Common myeloid progenitor, CD34-positive (primary cell): Measurements from ENCODE around the gene TMUB1.
A peak's percentile ranks its signal among the peaks of the same experiment; 100 is the strongest.

ENCODE experiments used
- CTCF ChIA-PET: fragments of 350-600 bp; sonication (Branson Sonifier 250); formaldehyde crosslinking; loops from one replicate; lab custom pipeline; 2021; ENCODE audit warnings: antibody characterized with exemption; lab: Charles Lee
- POLR2A ChIA-PET: fragments of 350-600 bp; sonication (Branson Sonifier 250); formaldehyde crosslinking; loops from one replicate; lab custom pipeline; 2021; ENCODE audit warnings: antibody characterized with exemption; lab: Charles Lee
- DNase-seq, 3 donors: peaks; one replicate each; pipeline versions ENCODE4 v3.0.0 to v3.0.0-alpha.2; 2013
- H3K27ac ChIP-seq, 2 experiments: 1 replicate in 1 of 2; 2 replicates in 1 of 2; pipeline ENCODE4 v1.7.0; 2013; ENCODE audit warnings: inconsistent platforms in 2 of 2, low read length in 2 of 2, mild to moderate bottlenecking in 2 of 2, low read depth in 1 of 2, moderate library complexity in 1 of 2; ENCODE audit not compliant: severe bottlenecking in 2 of 2, insufficient read depth in 1 of 2, poor library complexity in 1 of 2
- H3K27me3 ChIP-seq, 5 experiments: replicated peaks in 2 of 5; 1 replicate in 3 of 5; 2 replicates in 2 of 5; pipeline versions ENCODE4 v1.6.1 to v1.7.0; 2013; ENCODE audit warnings: low read length in 4 of 5, mild to moderate bottlenecking in 2 of 5, moderate library complexity in 2 of 5, inconsistent platforms in 1 of 5; ENCODE audit not compliant: insufficient read depth in 5 of 5, control insufficient read depth in 4 of 5
- H3K36me3 ChIP-seq, 4 experiments: 1 replicate in 2 of 4; 2 replicates in 2 of 4; pipeline versions ENCODE4 v1.6.1 to v1.7.0; 2013; ENCODE audit warnings: low read length in 3 of 4, control low read depth in 1 of 4, mild to moderate bottlenecking in 1 of 4; ENCODE audit not compliant: control insufficient read depth in 4 of 4, insufficient read depth in 4 of 4
- H3K4me1 ChIP-seq, 4 experiments: 1 replicate in 3 of 4; 2 replicates in 1 of 4; pipeline versions ENCODE4 v1.6.1 to v1.7.1; 2013; ENCODE audit warnings: low read length in 3 of 4, mild to moderate bottlenecking in 3 of 4, control low read depth in 1 of 4, inconsistent platforms in 1 of 4, moderate library complexity in 1 of 4; ENCODE audit not compliant: control insufficient read depth in 4 of 4, insufficient read depth in 4 of 4; ENCODE audit errors: control extremely low read depth in 1 of 4
- H3K4me3 ChIP-seq, 7 experiments: 1 replicate in 4 of 7; 2 replicates in 3 of 7; pipeline versions ENCODE4 v1.5.1 to v1.7.0; 2013; ENCODE audit warnings: mild to moderate bottlenecking in 7 of 7, low read length in 6 of 7, moderate library complexity in 6 of 7, inconsistent platforms in 2 of 7, low read depth in 2 of 7, control low read depth in 1 of 7; ENCODE audit not compliant: insufficient read depth in 4 of 7, control insufficient read depth in 1 of 7; ENCODE audit errors: extremely low read depth in 1 of 7
- H3K9me3 ChIP-seq, 5 experiments: 1 replicate in 4 of 5; 2 replicates in 1 of 5; pipeline versions ENCODE4 v1.6.1 to v1.7.1; 2013; ENCODE audit warnings: low read length in 4 of 5, mild to moderate bottlenecking in 2 of 5, inconsistent platforms in 1 of 5, low read depth in 1 of 5, moderate library complexity in 1 of 5; ENCODE audit not compliant: control insufficient read depth in 4 of 5, insufficient read depth in 2 of 5; ENCODE audit errors: control extremely low read depth in 1 of 5
- WGBS: methylation state at CpG from one replicate; pipeline ENCODE4 v1.1.5; 2013; ENCODE audit not compliant: insufficient coverage; 5-methylcytosine and 5-hydroxymethylcytosine counted together

The TMUB1 gene

GRCh38 chr7:151076863-151077704, 6.2 kb downstream of the TMUB1 start:
- ChIA-PET POLR2A (interaction anchor here (1.1 kb wide), 1 partner anchor 13 kb away, joined by 4 read pairs; no protein-coding TSS in a partner anchor), CTCF (interaction anchor here (0.7 to 8.5 kb wide), 10 partner anchors 9 to 48 kb away, joined by 3 to 64 read pairs (median 5); partner anchors contain the start of genes CDK5 and SLC4A2)
- Histone ChIP-seq H3K27ac (no peak overlapping the region), H3K9me3 (no peaks in the 10 kb centered on the region), H3K4me1 (peaks cover 3 to 31% (median 27%) of the 10 kb centered on the region in 4 experiments), H3K27me3 (no peaks in the 10 kb centered on the region), H3K4me3 (no peak overlapping the region), H3K36me3 (peaks cover 2 to 68% (median 38%) of the 10 kb centered on the region in 4 experiments)
- 90% methylated on average over 20 of the region's 33 CpGs for WGBS
- DNase-seq = peak in 2 of 3 donors; percentile 39 to 44

- no peak for DNase-seq
- no peak overlapping the region for H3K4me3 ChIP-seq
- peaks cover 4 to 68% (median 46%) of the 10 kb centered on the region in 4 experiments for H3K36me3 ChIP-seq
- ChIA-PET POLR2A (no interaction called here), CTCF (interaction anchor here (0.7 to 8.5 kb wide), 9 partner anchors 8 to 39 kb away, joined by 3 to 64 read pairs (median 7); partner anchors contain the start of genes CDK5 and SLC4A2)
- no peaks in the 10 kb centered on the region for H3K9me3 ChIP-seq
- H3K27ac ChIP-seq = no peak overlapping the region
- 92% methylated on average over 8 of the region's 22 CpGs for WGBS
- H3K27me3 ChIP-seq = no peaks in the 10 kb centered on the region
- H3K4me1 ChIP-seq = peaks cover 3 to 20% (median 17%) of the 10 kb centered on the region in 4 experiments
Measured at GRCh38 chr7:151075978-151076426, 7.3 kb downstream of the TMUB1 start.

GRCh38 chr7:151075662-151075971, 7.7 kb downstream of the TMUB1 start:
- Histone ChIP-seq H3K9me3 (no peaks in the 10 kb centered on the region), H3K4me1 (peaks cover 3 to 17% (median 15%) of the 10 kb centered on the region in 4 experiments), H3K27ac (no peak overlapping the region), H3K4me3 (no peak overlapping the region), H3K36me3 (peaks cover 4 to 72% (median 48%) of the 10 kb centered on the region in 4 experiments), H3K27me3 (no peaks in the 10 kb centered on the region)
- 94% methylated on average over 6 of the region's 7 CpGs for WGBS
- no peak for DNase-seq
- ChIA-PET CTCF (interaction anchor here (1.2 to 8.5 kb wide), 5 partner anchors 10 to 35 kb away, joined by 3 to 64 read pairs (median 19); partner anchors contain the start of genes CDK5 and SLC4A2), POLR2A (no interaction called here)

GRCh38 chr7:151074817-151075661, 8.3 kb downstream of the TMUB1 start:
- Histone ChIP-seq H3K4me1 (peaks cover 3 to 17% (median 13%) of the 10 kb centered on the region in 4 experiments), H3K36me3 (peaks cover 4 to 78% (median 54%) of the 10 kb centered on the region in 4 experiments), H3K4me3 (no peak overlapping the region), H3K9me3 (no peaks in the 10 kb centered on the region), H3K27me3 (no peaks in the 10 kb centered on the region), H3K27ac (no peak overlapping the region)
- 99% methylated on average over 26 of the region's 26 CpGs for WGBS
- POLR2A ChIA-PET = no interaction called here
- CTCF ChIA-PET = interaction anchor here (1.0 to 8.5 kb wide), 5 partner anchors 14 to 36 kb away, joined by 4 to 64 read pairs (median 19); partner anchors contain the start of genes CDK5 and SLC4A2
- DNase-seq = no peak

- H3K27ac ChIP-seq = no peak overlapping the region
- peaks cover 0 to 6% (median 2%) of the 10 kb centered on the region in 4 experiments for H3K4me1 ChIP-seq
- H3K9me3 ChIP-seq = no peaks in the 10 kb centered on the region
- WGBS = 92% methylated on average over 15 of the region's 17 CpGs
- H3K36me3 ChIP-seq = peaks cover 4 to 86% (median 62%) of the 10 kb centered on the region in 4 experiments
- no peak overlapping the region for H3K4me3 ChIP-seq
- POLR2A ChIA-PET = no interaction called here
- H3K27me3 ChIP-seq = no peaks in the 10 kb centered on the region
- no peak for DNase-seq
- CTCF ChIA-PET = interaction anchor here (1.0 to 8.5 kb wide), 4 partner anchors 10 to 36 kb away, joined by 3 to 64 read pairs (median 4); partner anchors contain the start of genes CDK5, SLC4A2 and TMUB1
Measured at GRCh38 chr7:151073990-151074389, 9.3 kb downstream of the TMUB1 start.

- ChIA-PET POLR2A (no interaction called here), CTCF (interaction anchor here (0.8 to 8.5 kb wide), 5 partner anchors 9 to 44 kb away, joined by 3 to 64 read pairs (median 3); partner anchors contain the start of genes CDK5, FASTK and SLC4A2)
- H3K4me3 ChIP-seq = no peak overlapping the region
- H3K27me3 ChIP-seq = no peaks in the 10 kb centered on the region
- H3K4me1 ChIP-seq = no peaks in the 10 kb centered on the region
- DNase-seq = no peak
- peaks cover 10 to 83% (median 73%) of the 10 kb centered on the region in 4 experiments for H3K36me3 ChIP-seq
- no peaks in the 10 kb centered on the region for H3K9me3 ChIP-seq
- H3K27ac ChIP-seq = no peak overlapping the region
- WGBS = 99% methylated on average over 35 of the region's 39 CpGs
Measured at GRCh38 chr7:151071032-151071866, 12.0 kb downstream of the TMUB1 start.
